Measurements from ENCODE around the gene WDR77.

Gene WDR77

GRCh38 chr1:111424281-111424680, 24.8 kb downstream of the WDR77 start:
- no peak for DNase-seq

GRCh38 chr1:111422546-111423391, 26.3 kb downstream of the WDR77 start:
- no peak for DNase-seq

GRCh38 chr1:111420377-111420776, 28.7 kb downstream of the WDR77 start:
- no peak for DNase-seq

GRCh38 chr1:111419037-111419436, 30.0 kb downstream of the WDR77 start:
- DNase-seq, result no peak

- DNase-seq, result no peak
Measured at GRCh38 chr1:111417755-111418154, 31.3 kb downstream of the WDR77 start.

GRCh38 chr1:111415461-111415860, 33.6 kb downstream of the WDR77 start:
- no peak for DNase-seq

GRCh38 chr1:111414756-111415155, 34.3 kb downstream of the WDR77 start:
- DNase-seq, result no peak

- DNase-seq, result no peak
Measured at GRCh38 chr1:111412839-111413238, 36.2 kb downstream of the WDR77 start.

GRCh38 chr1:111407301-111407700, 41.8 kb downstream of the WDR77 start:
- DNase-seq, result no peak

- DNase-seq, result no peak
Measured at GRCh38 chr1:111406321-111406768, 42.7 kb downstream of the WDR77 start.

- no peak for DNase-seq
Measured at GRCh38 chr1:111404588-111404987, 44.5 kb downstream of the WDR77 start.

GRCh38 chr1:111402083-111402482, 47.0 kb downstream of the WDR77 start:
- DNase-seq, result no peak

- DNase-seq, result peak; percentile 48
Measured at GRCh38 chr1:111399792-111400610, 49.1 kb downstream of the WDR77 start.

- no peak for DNase-seq
Measured at GRCh38 chr1:111392460-111392945, 56.6 kb downstream of the WDR77 start.

- DNase-seq, result no peak
Measured at GRCh38 chr1:111392042-111392441, 57.0 kb downstream of the WDR77 start.

All from right forelimb (tissue), 1 donor.